ENCODE results near the gene LONRF3.

DNA sequence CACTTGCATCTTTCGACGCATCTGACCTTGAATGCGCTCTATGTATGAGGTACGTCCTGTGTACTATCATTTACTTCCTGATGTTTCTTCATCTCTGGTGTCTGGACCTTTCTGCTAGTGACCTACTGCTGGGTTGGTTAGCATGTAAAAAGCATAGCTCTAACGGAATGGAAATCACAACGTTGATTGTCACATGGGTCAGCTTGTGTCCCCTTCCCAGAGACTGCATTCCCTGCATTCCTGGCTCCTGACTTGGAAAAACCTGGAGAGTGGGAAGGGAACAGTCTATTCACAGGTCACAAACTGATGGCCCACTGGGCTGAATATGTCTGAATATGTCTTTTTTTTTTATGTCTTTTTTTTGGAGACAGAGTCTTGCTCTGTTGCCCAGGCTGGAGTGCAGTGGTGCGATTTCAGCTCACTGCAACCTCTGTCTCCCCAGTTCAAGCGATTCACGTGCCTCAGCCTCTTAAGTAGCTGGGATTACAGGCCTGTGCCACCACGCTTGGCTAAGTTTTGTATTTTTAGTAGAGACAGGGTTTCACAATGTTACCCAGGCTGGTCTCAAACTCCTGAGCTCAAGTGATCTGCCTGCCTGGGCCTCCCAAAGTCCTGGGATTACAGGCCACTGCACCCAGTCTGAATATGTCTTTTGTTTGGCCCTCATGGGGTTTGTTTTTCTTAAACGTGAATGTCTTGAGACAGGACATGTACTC, 16.3 kb downstream of the LONRF3 start:
- TF ChIP-seq POLR2AphosphoS5 (IDR thresholded peaks at IDR 0.05; ENCODE audit: low read depth, low read length), result no peak
- TF ChIP-seq POLR2A (IDR thresholded peaks at IDR 0.05; ENCODE audit: insufficient read depth in 1 of 2, low read depth in 2 of 2, low read length in 2 of 2), result no peak
- TF ChIP-seq KDM1A (CRISPR knock-in tag; IDR thresholded peaks at IDR 0.05), result no peak
- TF ChIP-seq FOXA1 (IDR thresholded peaks at IDR 0.05), result no peak
- TF ChIP-seq FOXA1 (CRISPR knock-in tag; IDR thresholded peaks at IDR 0.05), result no peak
- TF ChIP-seq MXI1 (IDR thresholded peaks at IDR 0.05; ENCODE audit: borderline replicate concordance, low read depth, low read length), result no peak
- TF ChIP-seq, protein P1, sequence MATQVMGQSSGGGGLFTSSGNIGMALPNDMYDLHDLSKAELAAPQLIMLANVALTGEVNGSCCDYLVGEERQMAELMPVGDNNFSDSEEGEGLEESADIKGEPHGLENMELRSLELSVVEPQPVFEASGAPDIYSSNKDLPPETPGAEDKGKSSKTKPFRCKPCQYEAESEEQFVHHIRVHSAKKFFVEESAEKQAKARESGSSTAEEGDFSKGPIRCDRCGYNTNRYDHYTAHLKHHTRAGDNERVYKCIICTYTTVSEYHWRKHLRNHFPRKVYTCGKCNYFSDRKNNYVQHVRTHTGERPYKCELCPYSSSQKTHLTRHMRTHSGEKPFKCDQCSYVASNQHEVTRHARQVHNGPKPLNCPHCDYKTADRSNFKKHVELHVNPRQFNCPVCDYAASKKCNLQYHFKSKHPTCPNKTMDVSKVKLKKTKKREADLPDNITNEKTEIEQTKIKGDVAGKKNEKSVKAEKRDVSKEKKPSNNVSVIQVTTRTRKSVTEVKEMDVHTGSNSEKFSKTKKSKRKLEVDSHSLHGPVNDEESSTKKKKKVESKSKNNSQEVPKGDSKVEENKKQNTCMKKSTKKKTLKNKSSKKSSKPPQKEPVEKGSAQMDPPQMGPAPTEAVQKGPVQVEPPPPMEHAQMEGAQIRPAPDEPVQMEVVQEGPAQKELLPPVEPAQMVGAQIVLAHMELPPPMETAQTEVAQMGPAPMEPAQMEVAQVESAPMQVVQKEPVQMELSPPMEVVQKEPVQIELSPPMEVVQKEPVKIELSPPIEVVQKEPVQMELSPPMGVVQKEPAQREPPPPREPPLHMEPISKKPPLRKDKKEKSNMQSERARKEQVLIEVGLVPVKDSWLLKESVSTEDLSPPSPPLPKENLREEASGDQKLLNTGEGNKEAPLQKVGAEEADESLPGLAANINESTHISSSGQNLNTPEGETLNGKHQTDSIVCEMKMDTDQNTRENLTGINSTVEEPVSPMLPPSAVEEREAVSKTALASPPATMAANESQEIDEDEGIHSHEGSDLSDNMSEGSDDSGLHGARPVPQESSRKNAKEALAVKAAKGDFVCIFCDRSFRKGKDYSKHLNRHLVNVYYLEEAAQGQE (IDR thresholded peaks at IDR 0.05; ENCODE audit: borderline replicate concordance in 1 of 2, low read depth in 1 of 2, low read length in 2 of 2), result no peak
- TF ChIP-seq ZSCAN22 (CRISPR knock-in tag; IDR thresholded peaks at IDR 0.05), result no peak
- TF ChIP-seq ZBTB7A (CRISPR knock-in tag; IDR thresholded peaks at IDR 0.05), result no peak

Data from HepG2 (cell line).